ENCODE data around the gene SND1.

SND1 gene

DNA sequence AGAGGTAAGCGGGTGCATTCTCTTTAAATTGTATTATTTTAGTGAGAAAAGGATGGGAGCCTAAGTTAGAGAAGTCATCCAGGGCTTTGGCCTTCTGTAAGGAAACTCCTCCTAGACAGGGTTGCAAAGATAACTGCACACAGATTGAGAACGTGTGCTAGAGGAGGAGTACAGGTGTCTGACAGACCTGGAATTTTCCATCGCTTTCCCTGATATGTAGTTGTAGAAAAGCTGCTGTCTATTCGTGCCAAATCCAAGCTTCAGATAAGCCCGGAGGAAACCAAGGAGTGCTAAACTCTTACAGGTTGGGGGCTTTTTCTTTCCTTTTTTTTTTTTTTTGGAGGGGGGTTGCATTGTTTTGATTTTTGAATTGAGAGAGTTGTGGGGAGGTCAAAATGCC, 356.1 kb downstream of the SND1 start:
- no peak for DNase-seq

DNA sequence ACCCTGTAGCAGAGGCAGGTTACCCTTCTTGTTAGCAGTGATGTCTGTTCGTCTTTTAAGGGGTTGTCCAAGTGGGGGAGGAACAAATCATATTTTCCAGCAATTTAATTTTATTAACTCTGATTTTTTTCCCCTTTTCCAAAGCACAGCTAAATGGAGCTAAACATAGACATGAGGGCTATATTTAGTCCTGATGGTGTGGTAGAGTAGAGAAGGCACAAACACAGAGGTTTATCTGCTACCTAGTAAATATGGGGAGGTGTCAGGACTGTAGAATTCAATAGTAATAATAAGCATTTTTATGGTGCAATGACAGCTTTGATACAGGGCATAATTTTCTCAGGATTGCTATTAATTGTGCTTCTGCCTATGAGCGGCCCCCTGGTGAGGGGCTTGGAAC, 356.8 kb downstream of the SND1 start:
- DNase-seq, result no peak

DNA sequence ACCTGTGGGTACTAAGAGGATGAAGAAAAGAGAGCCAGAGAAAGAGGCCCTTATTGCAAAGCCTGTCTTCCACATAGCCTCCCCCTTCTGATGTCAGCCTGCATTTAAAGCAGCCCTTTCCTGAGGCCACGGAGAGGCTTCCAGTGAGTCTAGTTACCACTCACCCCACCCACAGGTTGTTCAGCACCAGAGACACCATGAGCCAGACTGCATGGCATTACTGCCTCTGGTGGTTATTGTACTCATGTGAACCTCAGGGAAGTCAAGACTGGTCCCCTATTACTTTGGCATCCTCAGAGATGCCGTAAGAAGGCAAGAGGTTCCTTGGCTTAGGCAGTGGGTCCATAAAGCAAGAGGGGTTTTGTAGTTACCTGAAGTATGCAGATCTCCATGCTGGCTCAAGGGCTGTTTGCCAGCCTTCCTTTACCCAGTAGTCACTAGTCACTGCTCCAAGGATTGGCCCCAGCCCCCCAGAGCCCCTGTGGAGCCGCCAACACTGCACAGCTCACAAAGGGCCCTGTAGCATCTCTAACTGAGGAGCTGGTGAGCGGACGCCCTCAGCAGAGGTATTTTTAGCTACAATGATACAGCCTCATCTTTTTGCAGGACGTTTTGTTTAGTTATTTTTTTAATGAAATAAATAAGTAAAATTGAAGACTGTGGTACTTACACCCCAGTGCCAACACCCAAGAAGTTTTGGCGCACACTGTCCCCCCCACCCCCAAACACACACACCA, 358.6 kb downstream of the SND1 start:
- no peak for DNase-seq

DNA sequence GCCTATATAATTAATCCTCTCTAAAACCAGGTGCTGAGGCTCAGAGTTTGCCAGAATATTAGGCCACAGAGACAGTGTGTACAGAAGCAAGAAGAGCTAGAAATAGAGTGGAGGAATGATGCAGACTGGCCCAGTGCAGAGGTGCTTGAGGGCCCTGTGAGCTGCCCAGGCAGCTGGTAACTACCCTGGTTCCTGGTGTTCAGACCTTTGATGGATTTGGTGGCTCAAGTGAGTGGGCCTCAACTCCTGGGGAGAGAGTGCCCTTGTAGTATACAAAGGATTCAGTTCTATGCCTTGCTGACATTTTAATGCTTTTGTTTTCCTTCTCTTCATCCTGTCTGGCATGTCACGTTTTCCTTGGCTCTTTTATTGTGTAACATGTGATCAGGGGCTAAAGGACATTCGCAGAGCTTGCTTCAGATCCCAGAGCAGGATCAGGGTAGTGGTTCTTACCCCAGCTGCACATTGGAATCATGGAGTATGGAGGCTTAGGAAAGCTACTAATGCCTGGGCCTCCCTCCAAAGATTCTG, 359.2 kb downstream of the SND1 start:
- no peak for DNase-seq

GRCh38 chr7:128014811-128015210, 362.8 kb downstream of the SND1 start:
- no peak for DNase-seq

DNA sequence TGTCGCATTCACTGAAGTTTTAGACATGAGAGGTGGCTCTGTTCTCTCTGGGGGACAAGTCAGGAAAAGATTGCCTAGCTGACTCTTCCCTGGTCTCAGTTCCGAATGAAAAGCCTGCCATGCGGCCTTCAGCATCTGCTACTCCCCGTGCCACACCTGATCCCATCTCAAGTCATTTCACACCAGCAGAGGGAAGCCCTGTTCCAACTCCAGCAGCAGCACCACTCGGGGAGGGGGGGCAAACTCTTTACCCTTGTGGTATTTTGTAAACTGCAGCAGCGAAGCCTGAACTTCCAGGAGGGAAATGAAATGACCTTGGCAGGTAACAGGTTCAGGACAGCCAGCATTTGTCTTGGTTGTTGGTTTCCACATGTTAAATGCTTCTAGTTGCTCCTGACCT, 365.5 kb downstream of the SND1 start:
- no peak for DNase-seq

DNA sequence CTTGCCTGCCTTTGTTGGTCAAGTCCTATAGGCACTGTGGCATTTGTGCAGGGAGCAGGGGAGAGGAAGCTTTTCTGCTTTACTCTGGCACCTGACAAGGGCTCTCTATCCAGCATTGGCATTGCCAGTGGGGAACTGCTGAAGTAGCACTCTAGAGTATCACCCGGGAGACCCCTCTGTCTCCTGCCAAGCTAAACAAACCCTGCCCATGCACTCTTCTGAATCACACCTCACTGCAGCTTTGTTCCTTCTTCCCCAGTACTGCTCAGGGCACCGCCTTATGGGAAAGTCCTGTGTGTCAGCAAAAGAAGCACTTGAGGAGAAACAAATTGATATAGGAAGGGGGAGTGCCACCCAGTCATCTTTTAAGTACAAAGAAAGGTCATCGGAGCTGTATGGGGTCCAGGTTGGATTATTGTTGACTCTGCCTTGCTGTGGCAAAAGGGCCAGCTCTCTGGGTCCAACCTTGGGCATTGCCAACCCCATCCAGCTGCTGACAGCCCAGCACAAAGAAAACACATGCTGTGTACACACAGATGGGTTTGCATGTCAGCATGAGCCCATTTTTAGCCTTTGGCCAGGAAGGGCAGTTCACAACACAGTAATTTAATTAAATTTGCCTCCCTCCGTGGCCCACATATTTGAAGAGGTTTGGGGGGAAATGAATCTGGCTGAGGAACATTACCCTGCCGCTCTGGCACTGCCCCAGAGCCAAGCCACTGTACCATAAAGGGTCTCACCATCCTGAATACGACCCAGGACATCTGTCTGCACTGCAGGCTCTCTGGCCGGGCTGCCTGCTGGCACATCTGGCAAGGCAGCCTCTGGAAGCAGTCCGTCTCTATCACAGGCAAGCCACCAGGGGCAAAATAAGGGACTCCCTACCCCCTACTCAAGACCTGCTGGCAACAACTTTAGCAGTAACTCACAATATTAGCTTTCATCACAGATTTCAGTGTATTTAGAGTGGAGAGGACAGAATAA, 366.2 kb downstream of the SND1 start:
- peak; percentile 61 for DNase-seq

GRCh38 chr7:128019288-128019687, 367.3 kb downstream of the SND1 start:
- no peak for DNase-seq

DNA sequence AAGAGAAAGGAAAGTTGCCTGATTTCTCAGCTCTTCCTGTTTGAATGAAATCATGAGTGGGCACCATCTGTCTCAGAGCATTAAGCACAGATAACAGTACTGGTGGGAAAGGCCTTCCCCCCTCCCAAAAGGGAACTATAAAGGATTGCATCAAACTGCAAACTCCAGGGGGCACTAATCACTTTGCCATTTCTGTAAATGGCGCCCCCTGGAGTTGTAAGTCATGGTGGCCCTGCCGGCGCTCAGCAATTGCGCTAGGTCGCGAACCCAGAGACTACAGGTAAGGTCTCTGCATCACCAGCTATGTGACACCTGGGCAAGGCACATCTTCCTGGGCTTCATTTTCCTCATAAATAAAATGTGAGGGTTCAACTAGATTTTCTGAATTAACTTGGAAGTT, 368.2 kb downstream of the SND1 start:
- DNase-seq, result no peak

DNA sequence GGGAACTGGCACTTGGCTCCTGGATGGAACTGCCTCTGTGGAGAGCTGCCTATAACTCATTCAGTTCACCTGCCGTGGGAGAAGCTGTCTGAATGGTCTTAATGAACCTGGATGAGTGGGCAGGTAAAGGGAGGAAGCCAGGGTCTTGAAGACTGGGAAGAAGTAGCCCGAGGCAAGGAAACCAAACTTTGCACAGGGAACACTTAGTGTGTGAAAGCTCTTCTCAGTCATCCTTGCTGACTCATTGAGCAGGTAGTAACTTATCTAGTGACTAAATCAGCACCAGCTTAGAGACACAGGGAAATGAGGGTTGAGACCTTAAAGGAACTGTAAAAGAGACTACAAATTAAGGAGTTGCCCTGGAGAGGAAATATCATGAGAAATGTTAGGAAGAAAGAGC, 369.4 kb downstream of the SND1 start:
- DNase-seq, result no peak

DNA sequence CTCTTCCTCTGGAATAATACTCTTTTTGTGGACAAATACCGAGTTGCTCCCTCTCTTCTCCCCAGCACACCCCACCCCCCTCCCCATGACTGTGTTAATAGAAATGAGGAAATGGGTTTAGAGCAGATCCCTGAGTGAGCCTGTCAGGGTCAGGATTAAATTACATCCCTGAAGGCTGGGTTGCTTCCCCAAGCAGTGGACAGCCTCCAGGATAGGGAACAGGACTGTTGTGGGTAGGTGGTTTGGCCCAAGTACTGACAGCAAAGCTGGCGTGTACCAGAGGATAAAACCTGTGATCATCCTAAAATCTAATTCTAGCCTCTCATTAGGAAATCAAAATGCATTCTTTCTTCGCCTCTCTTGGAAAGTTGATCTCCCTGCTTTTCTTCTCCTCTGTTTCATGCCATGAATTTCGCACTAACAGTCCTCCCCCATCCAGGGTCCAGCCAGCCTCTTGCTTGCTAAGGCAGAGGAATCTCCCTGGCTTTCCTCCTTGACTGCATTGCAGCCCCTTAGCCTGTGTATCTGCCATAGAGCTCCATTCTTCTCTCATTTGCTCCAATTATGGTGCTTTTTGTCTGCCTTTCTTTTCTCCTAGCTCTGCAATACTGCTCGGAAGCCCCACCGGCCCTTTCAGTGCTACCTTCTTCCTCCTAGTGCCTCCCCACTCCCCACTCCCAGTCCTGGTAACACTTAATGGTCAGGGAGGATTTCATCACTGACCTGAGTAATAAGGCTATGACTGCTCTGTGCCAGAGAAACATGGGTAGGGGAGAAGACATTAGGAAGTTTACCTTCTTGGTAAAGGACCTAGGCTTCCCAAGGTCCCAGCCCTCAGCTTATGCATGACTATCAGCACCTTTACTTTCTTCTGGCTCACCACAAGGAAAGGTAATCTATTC, 370.9 kb downstream of the SND1 start:
- DNase-seq, result no peak

DNA sequence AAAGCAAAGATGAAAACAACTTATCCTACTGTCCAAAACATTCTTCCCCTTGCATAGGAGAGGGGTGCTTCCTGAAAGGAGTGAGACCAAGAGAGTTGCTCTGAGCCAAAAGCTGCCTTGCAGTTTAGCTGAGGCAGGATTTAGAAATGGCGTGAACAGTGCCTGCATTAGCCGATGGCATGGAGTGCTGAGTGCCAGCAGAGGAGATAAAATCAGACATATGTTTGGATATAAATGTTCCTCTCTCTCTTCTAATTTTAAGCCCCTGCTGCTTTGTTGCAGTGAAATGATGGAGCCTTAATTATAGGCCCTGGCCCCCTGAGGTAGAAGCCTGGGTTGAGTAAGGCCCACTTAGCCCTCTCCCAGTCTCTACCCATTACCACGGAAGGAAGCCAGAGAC, 372.2 kb downstream of the SND1 start:
- no peak for DNase-seq

GRCh38 chr7:128025380-128025779, 373.4 kb downstream of the SND1 start:
- no peak for DNase-seq

GRCh38 chr7:128025819-128026218, 373.8 kb downstream of the SND1 start:
- DNase-seq, result no peak

DNA sequence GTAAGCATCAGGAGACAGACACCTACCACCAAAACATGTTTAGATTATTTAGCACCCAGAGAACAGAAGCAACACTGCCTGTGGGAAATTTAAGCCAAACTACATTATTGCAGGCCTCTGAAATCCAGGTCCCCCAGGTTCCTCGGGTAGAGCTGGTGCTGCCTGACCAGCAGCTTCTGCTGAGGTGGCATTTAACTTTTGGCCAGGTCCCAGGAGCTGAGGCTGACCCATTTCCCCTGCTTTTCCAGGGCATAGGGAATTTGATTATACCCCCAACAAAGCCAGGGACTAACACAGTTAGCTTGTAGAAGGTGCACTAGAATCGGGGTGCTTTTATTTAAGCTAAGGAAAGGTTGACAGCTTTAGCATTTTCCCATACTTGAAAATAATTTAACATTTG, 374.6 kb downstream of the SND1 start:
- DNase-seq, result no peak

- no peak for DNase-seq
These were observed 375.5 kb downstream of the SND1 start for GRCh38 chr7:128027485-128027980.

GRCh38 chr7:128029405-128029995, 377.5 kb downstream of the SND1 start:
- DNase-seq, result no peak

DNA sequence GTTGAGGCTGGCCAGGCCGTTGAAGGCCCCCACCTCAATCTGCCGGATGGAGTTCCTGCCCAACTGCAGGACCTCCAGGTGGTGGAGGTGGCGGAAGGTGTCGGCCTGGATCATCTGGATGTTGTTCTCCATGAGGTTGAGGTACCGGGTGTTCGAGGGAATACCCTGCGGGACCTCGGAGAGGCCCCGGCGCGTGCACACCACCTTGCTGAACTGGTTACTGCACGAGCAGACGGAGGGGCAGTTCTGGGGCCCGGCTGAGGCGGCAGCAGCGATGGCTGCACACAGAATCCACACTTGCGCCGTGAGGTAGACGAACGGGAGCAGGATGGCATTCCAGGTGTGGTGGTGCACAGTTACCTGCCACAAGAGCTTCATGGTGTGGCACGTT, 378.3 kb downstream of the SND1 start:
- DNase-seq, result no peak

DNA sequence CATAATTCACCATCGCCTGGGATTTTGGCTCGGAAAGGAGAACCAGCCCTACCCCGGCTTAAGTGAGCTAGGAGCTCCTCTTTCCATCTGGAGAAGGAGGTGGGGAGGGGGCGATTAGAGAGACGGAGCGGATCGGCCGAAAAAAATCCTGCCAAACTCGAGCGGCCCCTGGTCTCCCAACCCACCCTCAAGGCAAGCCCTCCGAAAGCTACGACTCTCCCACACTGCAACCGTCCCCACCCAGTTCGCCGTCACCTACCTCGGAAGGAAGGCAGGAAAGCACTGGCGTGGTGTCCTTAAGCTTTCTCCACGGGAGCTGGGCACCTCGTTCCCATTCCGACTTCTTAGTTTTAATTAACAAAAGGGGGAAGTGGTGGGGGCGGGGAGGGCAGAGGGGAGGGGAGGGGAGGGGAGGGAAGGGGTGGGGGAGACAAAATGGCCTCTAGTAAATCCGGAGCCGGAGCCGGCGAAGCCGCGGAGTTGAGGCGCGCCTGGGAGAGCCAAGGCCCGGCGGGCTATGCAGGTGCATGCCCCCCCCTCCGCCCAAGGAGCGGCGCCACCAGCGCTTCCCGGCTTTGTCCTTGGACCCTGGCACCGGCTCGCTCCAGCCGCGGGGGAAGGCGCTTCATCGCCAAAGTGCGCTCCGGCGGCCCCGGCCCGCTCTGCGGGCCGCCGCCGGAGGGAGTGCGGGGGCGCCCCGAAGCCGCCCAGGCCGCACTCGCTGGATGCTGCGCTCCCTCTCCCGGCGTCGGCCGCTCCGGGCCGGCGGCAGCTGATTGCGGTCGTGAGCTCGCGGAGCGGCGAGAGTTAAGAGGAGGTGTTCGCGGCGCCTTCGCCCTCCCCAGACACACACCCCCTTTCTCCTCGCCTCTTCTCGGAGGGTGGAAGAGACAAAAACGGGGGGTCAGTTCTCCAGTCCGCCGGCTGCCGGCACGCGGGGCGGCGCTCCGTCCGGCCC, 378.9 kb downstream of the SND1 start, which contains the start of gene LRRC4:
TSS of gene LRRC4 (minus strand) at position 784 of the 958 bp plus-strand sequence. CDS start 797 bp downstream, outside the sequence.
- peak; percentile 6 for DNase-seq

- peak; percentile 43 for DNase-seq
These were observed 380.1 kb downstream of the SND1 start for GRCh38 chr7:128031901-128032604.

Data from NCI-H748 treated with DMSO at 0.1 percent for 48 hours (cell line).